ENCODE measurements around the gene CCDC172. TPM values are rescaled to one million over a fixed set of nuclear protein-coding genes. Genes with fewer than 3 reads are reported as not detected.

Gene CCDC172
- total RNA-seq, 2 donors from 2014 or later = not detected

- intact Hi-C loops (cut with DNase I, micrococcal nuclease) = no loop called here
- DNase-seq (no peak), ATAC-seq (no peak)
These were observed 84.5 kb downstream of the CCDC172 start for GRCh38 chr10:116408719-116409118.

- intact Hi-C loops (cut with DNase I, micrococcal nuclease) = no loop called here
- DNase-seq (no peak), ATAC-seq (no peak)
These were observed 86.1 kb downstream of the CCDC172 start for GRCh38 chr10:116410351-116410750.

GRCh38 chr10:116417821-116418220, 93.6 kb downstream of the CCDC172 start:
- no peak for ATAC-seq
- intact Hi-C loops (cut with DNase I, micrococcal nuclease) = no loop called here
- DNase-seq = no peak

- no peak for ATAC-seq
- no peak for DNase-seq
- intact Hi-C loops (cut with DNase I, micrococcal nuclease) = no loop called here
These were observed 94.1 kb downstream of the CCDC172 start for GRCh38 chr10:116418389-116418788.

- intact Hi-C loops (cut with DNase I, micrococcal nuclease) = no loop called here
- DNase-seq (no peak), ATAC-seq (no peak)
These were observed 97.6 kb downstream of the CCDC172 start for GRCh38 chr10:116421815-116422214.

- DNase-seq (no peak), ATAC-seq (no peak)
- intact Hi-C loops (cut with DNase I, micrococcal nuclease) = no loop called here
These were observed 103.4 kb downstream of the CCDC172 start, which contains the start of gene PNLIPRP3 for GRCh38 chr10:116427671-116428070. TSS of gene PNLIPRP3 (plus strand) at chr10:116427847. CDS start at chr10:116428013, 166 bp downstream.

- DNase-seq (no peak), ATAC-seq (no peak)
- intact Hi-C loops (cut with DNase I, micrococcal nuclease) = no loop called here
These were observed 105.2 kb downstream of the CCDC172 start for GRCh38 chr10:116429288-116429977.

Other genes with a start within 250 kb of the CCDC172 start
- 1 to 10 TPM; 2.6 to 5.1 TPM for gene GFRA1, start 51.2 kb upstream of the CCDC172 start, total RNA-seq
- gene PNLIPRP3, start 103.4 kb downstream of the CCDC172 start, total RNA-seq = under 1 TPM in 1 of 2 donors, not detected in 1; 0.14 TPM
- gene PNLIP, start 221.5 kb downstream of the CCDC172 start, total RNA-seq = under 1 TPM in 1 of 2 donors, not detected in 1; 0.89 TPM